Left lung (tissue), 10 donors: ENCODE results near the gene DLGAP4. TPM values are rescaled to one million over a fixed set of nuclear protein-coding genes. Genes with fewer than 3 reads are reported as not detected.

Experiments used
- ATAC-seq: fragments of 200-7000 bp; cut with Tn5 transposase; one replicate; pipeline ENCODE4 v1.9.1; 2020; ENCODE audit warnings: moderate library complexity
- DNase-seq, 4 donors: peaks; one replicate each; pipeline ENCODE4 v3.0.0-alpha.2; 2013 to 2020
- H3K27ac ChIP-seq, 2 donors: fragments of 200-600 bp; sonication (generic) in 1 of 2; one replicate each; pipeline versions ENCODE4 v1.5.0 to v1.8.0; 2020 to 2021
- H3K27me3 ChIP-seq, 2 donors: fragments of 200-600 bp; sonication (generic) in 1 of 2; one replicate each; pipeline versions ENCODE4 v1.5.0 to v1.8.0; 2020 to 2021
- H3K36me3 ChIP-seq, 2 donors: fragments of 200-600 bp; sonication (generic) in 1 of 2; one replicate each; pipeline versions ENCODE4 v1.5.0 to v1.8.0; 2020 to 2021
- H3K4me1 ChIP-seq, 2 donors: fragments of 200-600 bp; one replicate each; pipeline ENCODE4 v1.8.0; 2021
- H3K4me3 ChIP-seq, 2 donors: fragments of 200-600 bp; sonication (generic) in 1 of 2; one replicate each; pipeline versions ENCODE4 v1.5.0 to v1.8.0; 2020 to 2021; ENCODE audit warnings: mild to moderate bottlenecking in 1 of 2
- H3K9me3 ChIP-seq, 2 donors: fragments of 200-600 bp; sonication (generic) in 1 of 2; one replicate each; pipeline versions ENCODE4 v1.5.0 to v1.8.0; 2020 to 2021
- CTCF ChIP-seq, 2 donors: fragments of 200-600 bp; sonication (generic) in 1 of 2; IDR thresholded peaks; one replicate each; pipeline versions ENCODE4 v1.5.0 to v1.8.0; 2021; ENCODE audit warnings: antibody characterized with exemption in 2 of 2
- intact Hi-C, 2 donors: fragments of 100-400 bp; cut with DNase I; formaldehyde crosslinking; loops; one replicate each; pipeline versions ENCODE4 v1.11.2 to v1.14.2; 2022
- polyA plus RNA-seq, 6 donors: library from polyadenylated mRNA; unstranded; fragments of 120-200 nt; gene quantifications; one replicate each; pipeline ENCODE4 v1.2.1, GENCODE V29; 2013; ENCODE audit not compliant: insufficient read length in 6 of 6
- total RNA-seq, 2 donors: library from RNA; stranded (reverse); fragmentation: NEBNext Ultra II Directional; extraction: Animal tissue kit (Norgen Biotek cat#: 25700); gene quantifications; one replicate each; pipeline ENCODE4 v1.2.1, GENCODE V29; 2021
- donor health status: DM: no; HTN: yes; CAD: no.
- donor health status: DM: no; HTN: no; CAD: no.

DLGAP4 gene
- total and polyA plus RNA-seq, 8 donors = 53.5 to 84.3 (median 72.1) TPM

GRCh38 chr20:36547186-36548005, 241.3 kb downstream of the DLGAP4 start:
- DNase-seq (no peak), ATAC-seq (no peak)
- intact Hi-C loops = no loop called here
- Histone ChIP-seq H3K27ac (no peak overlapping the region), H3K4me3 (no peak overlapping the region), H3K36me3 (peaks cover 0 to 49% of the 10 kb centered on the region in 2 donors), H3K9me3 (no peaks in the 10 kb centered on the region), H3K27me3 (no peaks in the 10 kb centered on the region), H3K4me1 (peaks cover 22 to 23% of the 10 kb centered on the region in 2 donors)
- TF ChIP-seq CTCF (IDR thresholded peaks at IDR 0.05) = no peak

DNA sequence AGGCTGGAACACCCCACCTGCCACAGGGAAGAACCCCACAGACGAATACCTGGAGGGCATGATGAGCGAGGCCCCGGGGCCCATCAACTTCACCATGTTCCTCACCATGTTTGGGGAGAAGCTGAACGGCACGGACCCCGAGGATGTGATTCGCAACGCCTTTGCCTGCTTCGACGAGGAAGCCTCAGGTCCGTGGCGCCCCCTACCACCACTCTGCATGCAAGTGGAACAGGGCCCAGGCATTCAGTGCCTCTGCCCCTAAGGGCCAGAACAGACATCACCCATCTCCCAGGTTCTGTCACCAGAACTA, 241.8 kb downstream of the DLGAP4 start:
- Histone ChIP-seq H3K27ac (no peak overlapping the region), H3K4me3 (no peak overlapping the region), H3K27me3 (no peaks in the 10 kb centered on the region), H3K36me3 (peaks cover 0 to 49% of the 10 kb centered on the region in 2 donors), H3K4me1 (peaks cover 17 to 18% of the 10 kb centered on the region in 2 donors), H3K9me3 (no peaks in the 10 kb centered on the region)
- DNase-seq (no peak), ATAC-seq (no peak)
- no peak for TF ChIP-seq CTCF (IDR thresholded peaks at IDR 0.05)
- intact Hi-C loops = no loop called here

DNA sequence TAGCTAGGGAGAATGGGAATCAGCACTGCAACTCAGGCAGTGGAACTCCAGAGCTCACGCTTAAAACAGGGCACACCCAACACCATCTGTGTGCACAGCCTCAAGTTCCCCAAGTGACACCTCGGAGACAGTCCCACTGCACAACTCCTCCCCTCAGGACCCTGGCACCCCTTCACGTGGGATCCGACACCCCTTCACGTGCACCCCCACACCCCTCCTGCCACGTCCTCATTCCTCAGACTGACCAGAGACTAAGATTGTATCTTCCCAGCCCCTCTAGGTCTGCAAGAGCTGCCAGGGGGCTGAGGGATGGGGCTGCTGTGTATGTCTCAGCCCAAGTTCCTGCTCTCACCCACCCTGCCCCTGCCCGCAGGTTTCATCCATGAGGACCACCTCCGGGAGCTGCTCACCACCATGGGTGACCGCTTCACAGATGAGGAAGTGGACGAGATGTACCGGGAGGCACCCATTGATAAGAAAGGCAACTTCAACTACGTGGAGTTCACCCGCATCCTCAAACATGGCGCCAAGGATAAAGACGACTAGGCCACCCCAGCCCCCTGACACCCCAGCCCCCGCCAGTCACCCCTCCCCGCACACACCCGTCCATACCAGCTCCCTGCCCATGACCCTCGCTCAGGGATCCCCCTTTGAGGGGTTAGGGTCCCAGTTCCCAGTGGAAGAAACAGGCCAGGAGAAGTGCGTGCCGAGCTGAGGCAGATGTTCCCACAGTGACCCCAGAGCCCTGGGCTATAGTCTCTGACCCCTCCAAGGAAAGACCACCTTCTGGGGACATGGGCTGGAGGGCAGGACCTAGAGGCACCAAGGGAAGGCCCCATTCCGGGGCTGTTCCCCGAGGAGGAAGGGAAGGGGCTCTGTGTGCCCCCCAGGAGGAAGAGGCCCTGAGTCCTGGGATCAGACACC, 242.8 kb downstream of the DLGAP4 start:
- TF ChIP-seq CTCF (IDR thresholded peaks at IDR 0.05) = no peak
- Histone ChIP-seq H3K4me1 (peaks cover 7 to 8% of the 10 kb centered on the region in 2 donors), H3K4me3 (no peak overlapping the region), H3K9me3 (no peaks in the 10 kb centered on the region), H3K27ac (no peak overlapping the region), H3K36me3 (peaks cover 0 to 49% of the 10 kb centered on the region in 2 donors), H3K27me3 (no peaks in the 10 kb centered on the region)
- no peak for DNase-seq
- no peak for ATAC-seq
- intact Hi-C loops = no loop called here

DNA sequence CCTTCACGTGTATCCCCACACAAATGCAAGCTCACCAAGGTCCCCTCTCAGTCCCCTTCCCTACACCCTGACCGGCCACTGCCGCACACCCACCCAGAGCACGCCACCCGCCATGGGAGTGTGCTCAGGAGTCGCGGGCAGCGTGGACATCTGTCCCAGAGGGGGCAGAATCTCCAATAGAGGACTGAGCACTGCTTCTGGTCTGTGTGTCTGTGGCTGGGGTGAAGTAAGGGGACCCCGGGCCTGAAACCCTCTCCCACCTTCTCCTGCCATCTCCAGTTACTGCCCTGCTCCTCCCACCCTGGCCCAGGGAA, 243.4 kb downstream of the DLGAP4 start:
- Histone ChIP-seq H3K9me3 (no peaks in the 10 kb centered on the region), H3K4me3 (no peak overlapping the region), H3K4me1 (peaks cover 2 to 3% of the 10 kb centered on the region in 2 donors), H3K36me3 (peaks cover 0 to 49% of the 10 kb centered on the region in 2 donors), H3K27ac (no peak overlapping the region), H3K27me3 (no peaks in the 10 kb centered on the region)
- ATAC-seq = peak; percentile 13
- DNase-seq = no peak
- intact Hi-C loops = no loop called here
- TF ChIP-seq CTCF (IDR thresholded peaks at IDR 0.05) = no peak
